GM18868 (cell line): ENCODE measurements around the gene THBS1.

Source experiments
- ATAC-seq: cut with Tn5 transposase; IDR thresholded peaks from one replicate; pipeline ENCODE4 v1.9.1; 2021; ENCODE audit warnings: mild to moderate bottlenecking, moderate library complexity; ENCODE audit not compliant: unreplicated experiment

The THBS1 gene

GRCh38 chr15:39588531-39589192 is 7.8 kb downstream of the THBS1 start:
- no peak for ATAC-seq

DNA sequence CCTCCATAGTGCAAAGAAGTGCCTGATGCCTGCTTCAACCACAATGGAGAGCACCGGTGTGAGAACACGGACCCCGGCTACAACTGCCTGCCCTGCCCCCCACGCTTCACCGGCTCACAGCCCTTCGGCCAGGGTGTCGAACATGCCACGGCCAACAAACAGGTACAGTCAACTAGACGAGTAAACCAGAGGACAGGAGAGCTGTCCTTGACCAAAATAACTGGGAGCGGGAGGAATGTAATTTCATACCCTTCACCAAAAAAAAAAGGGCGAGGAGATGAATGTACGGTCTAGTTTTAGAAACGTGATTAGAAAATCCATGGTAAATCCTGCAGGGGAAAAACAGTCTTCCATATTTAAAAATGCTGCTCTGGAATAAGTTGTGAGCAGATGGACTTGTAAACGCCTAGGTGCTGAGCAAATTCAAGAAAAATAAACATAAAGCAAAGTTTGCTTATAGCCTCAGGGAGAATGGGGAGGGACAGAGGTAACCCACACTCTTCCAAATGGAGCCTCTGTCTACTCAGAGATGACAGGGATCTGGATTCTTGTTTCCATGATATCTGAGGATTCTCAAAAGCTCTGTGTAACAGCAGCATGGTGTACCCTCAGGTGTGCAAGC is 8.4 kb downstream of the THBS1 start:
- no peak for ATAC-seq

- no peak for ATAC-seq
Observed at GRCh38 chr15:39589815-39590644, 9.2 kb downstream of the THBS1 start.

GRCh38 chr15:39591141-39591895 is 10.4 kb downstream of the THBS1 start:
- ATAC-seq: no peak

- ATAC-seq: no peak
Observed at GRCh38 chr15:39591896-39592315, 11.0 kb downstream of the THBS1 start.

DNA sequence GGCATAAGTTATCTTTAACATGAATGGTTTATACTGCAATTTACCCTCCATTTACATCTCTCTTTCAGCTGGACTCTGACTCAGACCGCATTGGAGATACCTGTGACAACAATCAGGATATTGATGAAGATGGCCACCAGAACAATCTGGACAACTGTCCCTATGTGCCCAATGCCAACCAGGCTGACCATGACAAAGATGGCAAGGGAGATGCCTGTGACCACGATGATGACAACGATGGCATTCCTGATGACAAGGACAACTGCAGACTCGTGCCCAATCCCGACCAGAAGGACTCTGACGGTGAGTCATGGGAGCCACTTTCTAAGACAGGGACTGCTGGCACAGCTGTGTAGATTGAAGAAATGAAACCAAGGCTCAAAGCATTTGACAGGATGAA is 11.6 kb downstream of the THBS1 start:
- ATAC-seq: no peak

DNA sequence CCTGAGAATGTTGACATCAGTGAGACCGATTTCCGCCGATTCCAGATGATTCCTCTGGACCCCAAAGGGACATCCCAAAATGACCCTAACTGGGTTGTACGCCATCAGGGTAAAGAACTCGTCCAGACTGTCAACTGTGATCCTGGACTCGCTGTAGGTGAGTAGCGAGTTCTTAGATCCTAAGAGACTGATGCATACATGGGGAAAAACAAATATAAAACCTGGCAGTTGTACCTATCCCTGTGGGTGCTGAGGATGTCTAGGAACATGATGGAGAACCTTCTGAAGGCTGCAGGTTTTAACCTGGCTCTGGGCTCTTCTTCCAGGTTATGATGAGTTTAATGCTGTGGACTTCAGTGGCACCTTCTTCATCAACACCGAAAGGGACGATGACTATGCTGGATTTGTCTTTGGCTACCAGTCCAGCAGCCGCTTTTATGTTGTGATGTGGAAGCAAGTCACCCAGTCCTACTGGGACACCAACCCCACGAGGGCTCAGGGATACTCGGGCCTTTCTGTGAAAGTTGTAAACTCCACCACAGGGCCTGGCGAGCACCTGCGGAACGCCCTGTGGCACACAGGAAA is 12.3 kb downstream of the THBS1 start:
- ATAC-seq: no peak

GRCh38 chr15:39593656-39594445 is 13.0 kb downstream of the THBS1 start:
- ATAC-seq: no peak

DNA sequence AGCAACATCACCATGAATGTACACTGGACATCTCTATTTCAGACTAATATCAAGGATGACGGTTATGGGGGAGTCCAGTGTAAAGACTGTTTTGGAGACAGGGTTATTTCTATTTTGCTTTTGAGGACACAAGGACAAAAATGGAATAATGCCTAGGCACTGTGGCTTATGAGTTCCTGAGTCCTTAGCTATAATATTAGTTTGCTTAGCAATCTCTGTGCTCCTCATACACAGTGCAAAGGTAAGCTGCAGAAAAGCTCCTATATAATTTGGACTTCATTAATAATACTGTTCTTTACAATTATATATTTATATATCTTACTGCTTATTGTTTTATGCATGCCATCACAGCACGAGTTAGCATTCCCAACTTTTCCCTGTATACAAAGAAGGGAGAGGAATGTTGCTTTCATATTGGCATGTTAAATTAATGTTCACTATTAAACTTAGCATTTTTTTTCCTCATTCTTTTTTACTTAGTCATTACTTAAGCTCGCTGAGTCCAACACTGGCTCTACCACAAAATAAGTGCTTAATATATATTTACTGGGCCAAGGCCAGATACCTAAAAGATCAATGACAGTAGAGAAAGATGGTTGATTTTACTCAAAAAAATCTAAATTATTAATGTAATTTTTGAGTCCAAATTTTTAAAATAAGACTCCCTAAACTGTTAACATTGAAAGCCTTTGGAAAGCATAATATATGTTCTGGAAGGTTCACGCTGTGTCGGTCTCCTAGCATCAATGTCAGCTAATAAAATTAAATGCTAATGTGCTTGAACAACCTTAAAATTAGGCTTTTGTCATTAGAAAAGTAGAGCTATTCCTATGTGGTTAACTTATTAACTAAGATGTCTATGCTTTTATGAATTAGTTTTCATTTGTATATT is 13.8 kb downstream of the THBS1 start:
- no peak for ATAC-seq

GRCh38 chr15:39595338-39596221 is 14.7 kb downstream of the THBS1 start:
- no peak for ATAC-seq

- no peak for ATAC-seq
Observed at GRCh38 chr15:39596358-39597051, 15.6 kb downstream of the THBS1 start.

- no peak for ATAC-seq
Observed at GRCh38 chr15:39597336-39597735, 16.5 kb downstream of the THBS1 start.

DNA sequence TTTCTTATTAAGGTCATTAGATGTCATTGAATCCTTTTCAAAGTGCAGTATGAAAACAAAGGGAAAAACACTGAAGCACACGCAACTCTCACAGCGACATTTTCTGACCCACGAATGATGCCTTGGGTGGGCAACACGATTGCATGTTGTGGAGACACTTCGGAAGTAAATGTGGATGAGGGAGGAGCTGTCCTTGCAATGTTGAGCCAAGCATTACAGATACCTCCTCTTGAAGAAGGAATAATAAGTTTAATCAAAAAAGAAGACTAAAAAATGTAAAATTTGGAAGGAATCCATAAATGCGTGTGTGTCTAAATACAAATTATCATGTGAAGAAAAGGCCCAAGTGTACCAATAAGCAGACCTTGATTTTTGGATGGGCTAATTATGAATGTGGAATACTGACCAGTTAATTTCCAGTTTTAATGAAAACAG is 16.9 kb downstream of the THBS1 start:
- no peak for ATAC-seq

GRCh38 chr15:39598186-39598850 is 17.4 kb downstream of the THBS1 start:
- no peak for ATAC-seq

GRCh38 chr15:39598958-39599845 is 18.3 kb downstream of the THBS1 start:
- ATAC-seq: no peak

GRCh38 chr15:39599871-39600270 is 19.0 kb downstream of the THBS1 start:
- ATAC-seq: no peak
